HG03571 (cell line): ENCODE results near the gene KRTAP13-1.

Experiments used
- ATAC-seq: cut with Tn5 transposase; IDR thresholded peaks from one replicate; pipeline ENCODE4 v1.9.1; 2021; ENCODE audit not compliant: unreplicated experiment

Gene KRTAP13-1, protein sequence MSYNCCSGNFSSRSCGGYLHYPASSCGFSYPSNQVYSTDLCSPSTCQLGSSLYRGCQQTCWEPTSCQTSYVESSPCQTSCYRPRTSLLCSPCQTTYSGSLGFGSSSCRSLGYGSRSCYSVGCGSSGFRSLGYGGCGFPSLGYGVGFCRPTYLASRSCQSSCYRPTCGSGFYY

DNA sequence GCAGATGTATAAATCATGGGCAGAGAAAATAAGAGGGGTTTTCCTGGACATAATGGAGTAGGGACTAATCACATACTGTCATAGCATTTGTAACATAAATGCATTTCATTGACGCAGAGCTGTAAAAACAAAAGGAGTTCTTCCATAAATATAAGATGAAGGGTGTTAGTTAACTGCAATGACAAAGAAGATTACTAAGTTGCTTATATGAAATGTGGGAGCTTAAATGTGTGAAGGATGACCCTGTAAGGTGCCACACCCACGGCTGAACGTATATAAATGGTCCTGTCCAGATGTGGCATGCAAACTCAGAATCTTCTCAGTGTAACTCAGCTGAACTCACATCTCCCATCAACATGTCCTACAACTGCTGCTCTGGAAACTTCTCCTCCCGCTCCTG is at the start of gene KRTAP13-1:
TSS of gene KRTAP13-1 (plus strand) at position 301 of the 400 bp plus-strand sequence. CDS start at position 357, 56 bp downstream.
- no peak for ATAC-seq

DNA sequence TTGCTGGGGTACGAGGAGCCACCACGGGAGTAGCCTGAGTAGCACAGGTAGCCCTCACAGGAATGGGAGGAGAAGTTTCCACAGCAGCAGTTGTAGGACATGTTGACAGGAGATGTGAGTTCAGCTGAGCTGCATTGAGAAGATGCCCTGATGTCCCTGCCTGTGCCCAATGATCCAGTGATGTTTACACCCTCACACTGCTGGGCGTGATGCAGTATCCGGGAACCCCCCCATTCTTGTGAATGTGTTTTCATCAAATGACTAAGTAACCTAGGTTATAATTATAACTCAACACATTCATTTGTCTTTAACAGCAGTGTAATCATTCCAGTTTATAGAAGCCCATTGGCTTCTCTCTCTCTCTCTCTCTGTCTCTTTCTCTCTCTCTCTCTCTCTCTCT is 47.3 kb upstream of the KRTAP13-1 start, which contains the start of gene KRTAP23-1:
TSS of gene KRTAP23-1 (minus strand) at position 101 of the 400 bp plus-strand sequence. CDS start at position 101, 0 bp downstream.
- no peak for ATAC-seq

DNA sequence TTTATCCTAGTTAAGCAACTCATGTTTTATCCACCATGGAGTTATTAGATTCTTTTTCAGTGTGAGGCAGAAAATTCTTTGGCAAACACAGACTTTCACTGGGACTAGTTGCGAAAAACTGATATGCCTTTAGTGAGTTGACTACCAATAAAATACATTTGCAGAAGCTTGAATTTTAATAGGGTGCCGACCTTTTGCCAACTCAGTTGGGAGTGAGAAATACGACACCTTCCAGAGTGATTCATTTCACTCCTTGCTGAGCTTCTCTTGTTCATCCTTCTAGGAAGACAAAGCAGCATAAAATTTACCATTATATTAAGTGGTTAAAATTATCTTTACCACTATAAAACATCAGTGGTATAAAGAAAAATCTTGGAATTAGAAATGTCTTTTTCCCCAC is 46.3 kb upstream of the KRTAP13-1 start:
- no peak for ATAC-seq

DNA sequence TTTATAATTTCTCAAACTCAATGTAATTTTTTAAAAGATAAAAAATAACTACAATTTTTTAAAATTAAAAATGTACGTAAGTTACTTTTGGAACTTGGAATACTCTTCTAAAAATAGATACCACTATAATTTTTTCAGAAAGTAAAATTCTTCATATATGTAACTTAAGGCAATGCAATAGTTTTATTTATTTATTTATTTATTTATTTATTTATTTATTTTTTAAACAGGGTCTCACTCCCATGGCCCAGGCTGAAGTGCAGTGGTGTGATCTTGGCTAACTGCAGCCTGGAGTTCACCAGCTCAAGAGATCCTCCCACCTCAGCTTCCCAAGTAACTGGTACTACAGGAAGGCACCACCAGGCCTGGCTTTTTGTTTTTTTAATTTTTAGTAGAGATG is 44.3 kb upstream of the KRTAP13-1 start:
- ATAC-seq = no peak

DNA sequence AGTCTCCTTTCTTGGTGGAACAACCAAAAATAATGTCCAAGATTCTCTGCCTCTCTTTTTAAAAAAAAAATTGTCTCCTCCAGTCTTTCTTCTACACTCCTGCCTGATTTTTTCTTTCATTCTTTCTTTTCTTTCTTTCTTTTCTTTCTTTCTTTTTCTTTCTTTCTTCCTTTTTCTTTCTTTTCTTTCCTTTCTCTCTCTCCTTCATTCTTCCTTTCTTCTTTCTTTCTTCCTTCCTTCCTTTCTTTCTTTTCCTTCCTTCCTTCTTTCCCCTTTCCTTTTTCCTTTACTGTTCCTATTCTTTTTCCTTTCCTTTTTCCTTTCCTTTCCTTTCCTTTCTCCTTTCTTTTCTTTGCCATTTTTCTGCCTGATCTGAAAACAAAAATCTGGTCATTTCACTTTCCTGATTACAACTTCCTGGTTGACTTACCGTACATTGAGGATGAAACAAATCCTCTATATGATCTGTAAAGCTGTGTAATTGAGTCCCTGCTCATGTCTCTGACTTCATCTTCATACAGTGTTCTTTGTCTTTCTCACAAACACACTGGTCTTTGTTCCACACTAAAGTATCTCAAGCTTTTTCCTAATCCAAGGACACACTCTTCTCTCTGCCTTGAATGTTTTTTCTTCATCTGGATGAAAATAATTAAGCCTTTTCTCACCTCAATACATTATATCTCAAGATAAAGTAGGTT is 41.4 kb upstream of the KRTAP13-1 start:
- ATAC-seq = no peak

DNA sequence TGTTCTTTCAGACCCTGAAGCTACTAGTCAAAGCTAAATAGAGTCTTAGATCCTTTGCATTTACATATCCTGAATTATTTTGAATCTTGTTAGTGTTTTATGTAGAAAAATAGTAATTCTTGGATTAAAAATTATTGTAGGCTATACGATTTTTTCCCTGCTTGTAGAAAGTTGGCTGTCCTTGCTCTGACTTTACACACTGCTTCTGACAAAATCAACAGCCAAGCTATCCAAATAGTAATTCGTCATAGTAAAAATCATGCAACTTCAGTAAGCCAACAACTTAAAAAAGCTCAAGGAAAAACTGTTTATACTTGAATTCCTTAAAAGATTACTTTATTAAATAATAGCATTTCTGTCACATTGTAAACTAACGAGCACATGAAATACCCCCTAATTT is 39.9 kb upstream of the KRTAP13-1 start:
- ATAC-seq = no peak

DNA sequence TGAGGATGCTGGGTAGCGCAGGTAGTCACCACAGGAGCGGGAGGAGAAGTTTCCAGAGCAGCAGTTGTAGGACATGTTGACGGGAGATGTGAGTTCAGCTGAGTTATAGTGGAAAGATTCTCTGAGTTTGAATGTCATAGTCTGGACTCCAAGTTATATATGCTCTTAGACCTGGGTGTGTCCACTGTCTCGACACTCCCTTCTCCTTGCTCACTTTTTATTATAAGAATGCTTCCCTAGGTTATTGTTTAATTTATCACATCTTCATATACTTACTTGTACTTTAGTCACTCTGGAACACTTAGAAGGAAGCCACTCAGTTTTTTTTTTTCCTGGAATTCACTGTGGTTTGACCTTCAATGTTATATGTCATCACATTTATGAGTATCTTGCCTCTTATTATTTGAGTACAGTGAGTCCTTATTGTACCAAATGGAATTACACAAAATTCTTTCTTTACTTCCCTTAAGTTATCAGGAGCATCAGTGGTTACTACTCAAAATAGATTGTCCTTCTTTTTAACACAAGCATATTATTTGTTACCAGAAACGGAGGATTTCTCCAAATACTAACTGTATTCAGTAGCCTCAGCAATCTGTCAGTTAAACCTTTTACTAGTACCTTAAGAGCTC is 23.6 kb upstream of the KRTAP13-1 start, which contains the start of gene KRTAP13-2:
TSS of gene KRTAP13-2 (minus strand) at position 133 of the 632 bp plus-strand sequence. CDS start at position 75, 58 bp downstream.
- ATAC-seq = no peak

DNA sequence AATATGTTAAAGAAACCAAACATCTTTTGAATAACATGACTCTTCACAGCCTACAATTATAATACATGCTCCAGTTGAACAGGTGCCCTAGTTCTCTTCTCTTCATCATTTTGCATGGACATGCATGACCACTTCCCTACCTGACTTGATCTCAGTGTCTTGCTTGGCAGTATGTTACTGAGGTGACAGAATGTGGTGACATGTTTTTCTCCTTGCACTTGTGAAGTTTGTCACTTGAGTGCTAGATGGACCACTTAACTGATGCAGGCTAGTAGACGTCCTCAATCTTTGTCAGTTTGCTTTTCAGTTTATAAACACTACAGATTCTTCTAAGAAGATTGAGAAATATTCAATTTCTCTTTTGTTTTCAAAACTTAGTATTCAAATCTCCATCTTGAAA is 13.6 kb upstream of the KRTAP13-1 start:
- no peak for ATAC-seq

DNA sequence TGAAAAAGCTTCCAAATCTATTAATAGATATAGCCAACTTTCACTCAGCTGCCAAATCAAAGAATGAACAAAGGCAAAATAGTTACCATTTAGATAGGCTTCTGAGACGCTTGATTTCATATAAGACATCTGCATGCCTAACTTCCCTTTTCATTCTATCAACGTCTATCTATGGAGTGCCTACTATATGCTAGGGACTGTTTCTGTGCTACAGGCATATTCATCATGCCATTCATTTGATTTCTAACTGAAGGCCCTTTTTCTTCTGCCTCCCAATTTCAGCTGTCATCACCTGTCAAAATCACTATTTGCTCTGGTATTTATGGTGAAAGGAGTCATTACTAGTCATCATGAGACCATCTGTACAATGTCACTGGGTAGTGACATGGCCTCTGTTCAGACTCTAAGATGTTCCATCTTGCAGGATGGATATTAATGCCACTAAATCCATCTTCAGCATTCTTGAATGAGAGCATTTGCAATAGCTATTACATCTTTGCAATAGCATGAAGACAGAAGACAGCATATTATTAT is 4.3 kb upstream of the KRTAP13-1 start:
- ATAC-seq = no peak

DNA sequence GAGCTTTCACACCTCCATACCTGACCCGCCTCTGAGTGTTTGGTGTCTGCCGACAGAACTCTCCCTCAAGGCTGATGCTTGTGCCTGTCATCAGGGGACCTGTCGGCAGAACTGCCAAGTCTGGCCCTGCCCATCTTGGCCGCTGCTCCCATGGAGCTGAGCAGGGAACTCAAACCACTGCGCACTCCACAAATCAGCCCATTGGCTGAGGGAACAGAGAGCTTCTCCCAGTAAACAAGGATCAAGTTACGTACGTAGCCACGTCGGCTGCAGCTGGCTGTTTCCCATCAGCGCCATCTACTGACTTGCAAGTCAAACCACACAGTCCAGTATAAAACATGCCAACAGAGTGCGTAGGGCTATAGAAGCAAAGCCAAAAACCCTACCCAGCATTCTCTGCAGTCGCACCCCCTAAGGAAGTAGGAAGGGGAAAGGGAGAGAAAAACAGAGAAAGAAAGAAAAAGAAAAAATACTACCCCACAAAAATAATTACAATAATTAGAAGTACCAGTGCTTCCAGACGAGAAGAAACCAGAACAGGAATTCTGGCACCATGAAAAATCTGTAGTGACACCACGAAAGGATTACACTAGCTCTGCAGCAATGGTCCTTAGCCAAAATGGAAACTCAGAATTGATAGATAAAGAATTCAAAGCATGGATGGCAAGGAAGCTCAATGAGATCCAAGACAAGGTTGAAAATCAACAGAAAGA is 13.1 kb downstream of the KRTAP13-1 start:
- no peak for ATAC-seq

DNA sequence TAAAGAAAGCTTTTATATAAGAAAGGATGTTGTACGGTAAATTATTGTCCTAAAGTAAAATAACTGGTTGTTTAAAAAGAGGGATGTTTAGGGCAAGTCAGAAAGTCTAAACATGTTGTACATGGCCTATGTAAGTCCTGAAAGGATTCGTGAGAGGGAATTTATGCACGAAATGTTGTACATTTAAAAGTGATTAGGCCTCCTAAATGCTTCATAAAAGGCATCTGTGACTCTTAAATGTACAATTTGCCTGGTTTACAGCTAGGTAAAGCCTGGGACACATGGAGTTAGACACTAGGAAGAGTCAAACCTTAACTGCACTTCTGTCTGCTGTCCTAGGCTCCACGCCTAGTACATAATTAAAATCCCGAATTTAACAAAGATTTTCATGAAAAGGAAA is 20.2 kb downstream of the KRTAP13-1 start:
- no peak for ATAC-seq

DNA sequence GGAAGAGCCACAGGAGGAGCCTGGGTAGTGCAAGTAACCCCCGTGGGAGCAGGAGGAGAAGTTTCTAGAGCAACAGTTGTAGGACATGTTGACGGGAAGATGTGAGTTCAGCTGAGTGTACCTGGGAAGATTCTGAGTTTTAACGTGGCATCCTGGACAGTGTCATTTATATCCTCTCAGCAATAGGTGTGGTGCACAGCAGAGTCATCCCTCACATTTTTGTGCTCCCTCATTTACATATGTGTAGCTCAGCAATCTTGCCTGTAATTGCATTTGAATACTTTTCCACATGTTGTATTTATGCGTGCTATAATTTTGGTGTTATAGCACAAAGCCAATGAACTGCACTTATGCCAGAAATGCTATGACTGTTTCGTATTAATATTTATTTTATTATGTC is 30.0 kb downstream of the KRTAP13-1 start, which contains the start of gene KRTAP13-3:
TSS of gene KRTAP13-3 (minus strand) at position 101 of the 400 bp plus-strand sequence. CDS start at position 87, 14 bp downstream.
- no peak for ATAC-seq

DNA sequence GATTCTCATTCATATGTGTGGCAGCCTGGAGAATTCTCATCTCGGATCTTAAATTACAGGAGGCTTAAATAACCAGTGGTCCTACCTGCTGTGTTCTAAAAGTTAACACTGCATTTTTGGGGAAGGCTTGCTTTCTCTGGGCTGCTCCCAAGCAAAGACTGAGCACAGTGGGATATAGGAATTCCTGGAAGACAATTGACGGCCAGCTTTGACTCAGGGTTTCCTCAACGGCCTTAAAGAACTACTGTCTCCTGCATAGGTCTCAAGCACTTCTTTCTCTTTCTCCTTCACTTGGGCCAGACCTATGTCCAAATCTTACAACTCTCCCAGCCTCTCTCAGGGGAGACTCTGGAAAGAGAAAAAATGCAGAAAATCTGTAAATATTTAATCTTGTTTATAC is 30.9 kb downstream of the KRTAP13-1 start:
- ATAC-seq = no peak

DNA sequence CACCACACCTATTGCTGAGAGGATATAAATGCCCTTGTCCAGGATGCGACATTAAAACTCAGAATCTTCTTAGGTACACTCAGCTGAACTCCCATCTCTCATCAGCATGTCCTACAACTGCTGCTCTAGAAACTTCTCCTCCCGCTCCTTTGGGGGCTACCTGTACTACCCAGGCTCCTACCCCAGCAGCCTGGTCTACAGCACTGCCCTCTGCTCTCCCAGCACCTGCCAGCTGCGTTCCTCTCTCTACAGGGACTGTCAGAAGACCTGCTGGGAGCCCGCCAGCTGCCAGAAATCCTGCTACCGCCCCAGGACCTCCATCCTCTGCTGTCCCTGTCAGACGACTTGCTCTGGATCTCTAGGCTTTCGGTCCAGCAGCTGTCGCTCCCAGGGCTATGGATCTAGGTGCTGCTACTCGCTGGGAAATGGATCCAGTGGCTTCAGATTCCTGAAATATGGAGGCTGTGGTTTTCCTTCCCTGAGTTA is 34.4 kb downstream of the KRTAP13-1 start, which contains the start of gene KRTAP13-4:
TSS of gene KRTAP13-4 (plus strand) at position 51 of the 486 bp plus-strand sequence. CDS start at position 107, 56 bp downstream.
- ATAC-seq = no peak

DNA sequence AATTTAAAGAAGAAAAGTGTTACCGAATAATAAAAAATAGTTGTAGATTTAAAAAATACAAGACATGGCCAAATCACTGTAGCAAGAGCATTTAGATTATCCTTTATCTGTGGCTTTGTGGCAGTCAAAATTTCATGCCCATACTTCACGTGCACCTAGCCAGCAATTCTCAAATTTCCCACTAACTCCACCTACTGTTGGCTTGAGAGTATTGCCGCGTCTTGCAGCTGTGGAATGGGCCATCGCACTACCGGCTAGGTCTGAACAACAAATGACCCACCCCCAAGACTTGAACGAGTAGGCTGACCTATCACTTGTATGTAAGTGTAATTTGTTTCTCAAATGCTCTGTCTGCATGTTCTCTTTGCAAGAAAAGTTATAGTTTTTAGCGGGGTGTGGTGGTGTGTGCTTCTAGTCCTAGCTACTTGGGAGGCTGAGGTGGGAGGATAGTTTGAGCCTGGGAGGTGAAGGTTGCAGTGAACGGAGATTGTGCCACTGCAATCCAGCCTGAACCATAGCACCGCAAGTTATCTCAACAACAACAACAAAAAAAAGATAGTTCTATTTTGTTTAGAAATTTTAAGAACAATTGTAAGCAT is 38.3 kb downstream of the KRTAP13-1 start:
- no peak for ATAC-seq

DNA sequence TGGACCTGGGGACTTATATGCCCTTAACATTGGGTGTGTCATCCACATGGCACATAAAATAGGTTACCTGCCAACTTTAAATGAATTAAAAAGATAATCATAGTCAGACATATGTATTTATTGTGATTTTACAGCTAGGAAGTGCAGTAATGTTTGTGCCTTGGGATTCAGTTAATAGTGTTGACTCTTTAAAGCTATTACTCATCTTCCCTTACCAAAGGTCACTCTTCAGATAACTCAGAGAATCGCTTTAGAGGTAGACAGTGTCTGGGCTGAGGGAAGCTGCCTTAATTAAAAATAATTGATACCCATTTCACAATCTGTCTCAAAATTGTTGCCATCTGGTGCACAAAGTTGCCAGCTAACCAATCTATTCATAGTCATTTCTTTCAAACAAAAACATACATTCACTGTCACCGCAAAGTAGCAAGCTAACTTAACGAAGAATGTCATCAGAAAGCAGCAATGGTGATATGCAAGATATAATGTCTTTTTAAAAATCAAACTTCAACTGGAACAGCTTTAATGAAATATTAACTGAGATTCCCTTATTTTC is 41.3 kb downstream of the KRTAP13-1 start:
- no peak for ATAC-seq

DNA sequence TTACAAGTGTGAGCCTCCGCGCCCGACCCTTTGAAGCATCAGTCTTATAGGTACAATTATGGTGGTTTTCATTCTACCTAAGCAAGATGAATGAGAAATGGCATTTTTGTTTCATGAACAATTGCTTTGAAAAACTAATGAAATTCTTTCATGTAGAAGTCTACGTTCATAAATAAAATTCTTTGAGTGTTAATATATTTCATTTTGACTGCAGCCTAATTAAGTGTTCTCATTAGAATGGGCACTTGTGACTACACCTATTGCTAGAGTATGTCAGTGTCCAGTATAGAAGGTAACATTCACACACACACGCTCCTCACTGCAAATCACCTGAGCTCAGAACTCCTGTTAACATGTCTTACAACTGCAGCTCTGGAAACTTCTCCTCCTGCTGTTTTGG is 44.1 kb downstream of the KRTAP13-1 start, which contains the start of gene KRTAP15-1:
TSS of gene KRTAP15-1 (plus strand) at position 301 of the 400 bp plus-strand sequence. CDS start at position 354, 53 bp downstream.
- ATAC-seq = no peak

DNA sequence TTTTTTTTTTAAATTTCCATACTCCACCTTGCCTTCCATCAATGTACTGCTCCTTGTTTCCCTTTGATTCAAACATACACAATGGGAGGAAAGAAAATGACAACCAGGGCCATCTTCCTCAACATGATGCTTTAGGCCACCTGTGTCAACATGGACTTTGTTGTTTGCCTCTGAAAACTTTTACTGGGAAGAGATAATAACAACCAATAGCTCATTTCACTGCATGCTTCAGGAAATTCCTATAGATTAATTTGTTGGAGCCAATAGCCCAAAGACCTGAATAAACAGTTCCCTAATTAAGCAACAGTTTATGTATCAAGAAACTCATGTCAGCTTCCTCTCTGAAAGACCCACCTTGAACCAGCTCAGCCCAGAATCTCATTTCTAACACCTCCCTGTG is 47.4 kb downstream of the KRTAP13-1 start:
- no peak for ATAC-seq

DNA sequence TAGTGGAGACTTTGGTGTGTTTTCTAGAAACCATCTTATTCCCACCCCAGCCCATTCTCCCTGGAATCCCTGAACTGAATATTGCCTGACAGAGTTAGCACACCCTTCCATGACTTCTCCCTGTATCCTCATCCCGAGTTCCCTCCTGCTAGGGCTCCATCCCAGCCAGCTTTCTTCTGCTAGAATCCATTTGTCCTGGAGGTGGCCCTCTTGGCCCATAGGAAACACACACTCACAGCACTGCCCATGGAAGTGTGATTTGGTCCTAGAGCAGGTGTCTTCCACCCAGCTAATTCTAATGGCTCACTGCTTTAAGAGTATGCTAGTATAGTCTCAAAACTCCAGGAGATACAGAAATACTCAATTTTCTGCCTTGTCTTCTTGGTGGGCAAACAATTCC is 48.4 kb downstream of the KRTAP13-1 start:
- no peak for ATAC-seq
